Suppressor macrophage (primary cell): Measurements from ENCODE around the gene SPIN2B.
"Not testable (repeated sequence)": the region's sequence is repeated elsewhere in the genome, so short reads cannot be mapped to it uniquely, and the experiment has no call there.

Source experiments
- DNase-seq, 4 experiments: peaks; one replicate each; pipeline ENCODE4 v3.0.0-alpha.2; 2020 to 2022
- total RNA-seq, 17 experiments: gene quantifications; one replicate each; lab custom pipeline; 2026; ENCODE audit warnings: mixed read lengths in 6 of 17, inconsistent platforms in 3 of 17; lab: John Stamatoyannopoulos, UW

SPIN2B gene
- total RNA-seq, result 0.14 to 1.7 (median 0.64) reads per million in 17 experiments

DNA sequence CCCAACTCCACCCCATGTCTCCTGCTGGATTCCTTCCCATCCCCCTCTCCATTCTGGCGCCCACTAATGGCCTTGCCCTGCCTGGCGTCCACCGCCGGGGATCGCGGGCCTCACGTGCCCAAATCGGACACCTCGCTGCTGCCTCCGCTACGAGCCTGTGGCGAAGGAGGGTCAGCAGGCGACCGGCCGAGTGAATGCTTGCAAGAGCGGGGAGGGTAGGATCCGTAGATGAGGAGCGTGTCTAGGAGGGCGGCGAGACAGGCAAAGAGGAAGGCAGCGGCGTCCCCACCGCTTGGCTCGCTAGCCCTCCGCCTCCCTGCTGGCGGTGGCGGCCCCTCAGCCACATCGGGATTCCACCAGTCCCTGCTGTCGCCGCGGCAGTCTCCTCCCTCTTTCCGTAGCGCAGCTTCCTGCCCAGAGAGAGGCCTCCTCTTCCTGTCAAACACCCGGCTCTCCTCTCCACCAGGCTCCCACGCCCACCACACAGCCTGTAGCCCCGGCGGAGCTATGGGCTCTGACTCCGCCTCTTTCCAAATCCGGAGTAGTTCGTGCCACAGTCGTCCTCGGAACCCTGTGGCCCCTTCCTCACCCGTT, at the start of gene SPIN2B:
Gene SPIN2B (minus strand): TSS at position 387 of the 594 bp plus-strand sequence.
- DNase-seq, result peak; percentile 77 to 90 (median 88)

DNA sequence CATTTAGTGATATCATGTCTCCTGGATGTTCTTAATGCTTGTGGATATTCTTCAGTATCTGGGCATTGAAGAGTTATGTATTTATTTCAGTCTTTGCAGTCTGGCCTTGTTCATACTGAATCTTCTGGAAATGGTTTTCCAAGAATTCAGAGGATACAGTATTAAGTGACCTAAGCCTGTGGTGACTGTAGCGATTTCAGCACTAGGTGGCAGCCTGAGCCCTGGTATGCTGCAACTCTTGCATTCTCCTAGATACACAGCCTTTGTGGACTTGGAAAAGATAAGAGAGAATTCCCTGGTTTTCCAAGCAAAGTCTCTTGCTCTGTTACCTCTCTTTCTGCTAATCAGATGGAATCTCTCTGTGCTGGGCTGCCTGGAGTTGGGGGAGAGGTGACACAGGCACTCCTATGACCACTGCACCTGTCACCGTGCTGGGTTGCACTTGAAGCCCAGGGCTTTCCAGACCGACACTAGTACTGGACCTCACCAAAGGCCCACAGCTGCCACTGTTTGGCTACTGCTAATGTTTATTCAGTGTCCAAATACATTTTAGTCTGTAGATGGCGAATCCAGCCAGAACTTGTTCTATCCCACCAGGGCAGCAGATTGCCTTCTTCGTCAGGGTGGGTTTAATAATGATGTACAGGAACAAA, 35.2 kb upstream of the SPIN2B start:
- peak in 1 of 4 experiments; percentile 2 for DNase-seq

DNA sequence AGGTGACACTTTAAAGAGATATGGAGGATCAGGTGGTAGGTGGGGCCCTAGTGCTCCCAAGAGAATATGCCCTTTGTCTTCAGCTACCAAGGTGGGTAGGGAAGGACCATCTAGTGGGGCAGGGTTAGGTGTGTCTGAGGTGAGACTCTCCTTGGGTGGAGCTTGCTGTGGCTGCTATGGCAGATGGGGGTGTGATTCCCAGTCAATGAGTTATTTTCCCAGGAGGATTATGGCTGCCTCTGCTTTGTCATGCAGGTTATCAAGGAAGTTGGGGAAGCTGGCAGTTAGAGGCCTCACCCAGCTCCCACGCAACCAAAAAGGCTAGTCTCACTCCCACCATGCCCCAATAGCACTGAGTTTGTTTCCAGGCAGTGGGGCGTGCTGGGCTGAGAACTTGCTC, 33.8 kb upstream of the SPIN2B start:
- DNase-seq, result no peak

DNA sequence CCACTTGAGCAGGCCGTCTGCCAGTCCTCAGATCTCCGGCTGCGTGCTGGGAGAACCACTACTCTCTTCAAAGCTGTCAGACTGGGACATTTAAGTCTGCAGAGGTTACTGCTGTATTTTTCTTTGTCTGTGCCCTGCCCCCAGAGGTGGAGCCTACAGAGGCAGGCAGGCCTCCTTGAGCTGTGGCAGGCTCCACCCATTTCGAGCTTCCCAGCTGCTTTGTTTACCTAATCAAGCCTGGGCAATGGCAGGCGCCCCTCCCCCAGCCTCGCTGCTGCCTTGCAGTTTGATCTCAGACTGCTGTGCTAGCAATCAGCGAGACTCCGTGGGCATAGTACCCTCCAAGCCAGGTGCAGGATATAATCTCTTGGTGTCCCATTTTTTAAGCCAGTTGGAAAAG, 30.9 kb upstream of the SPIN2B start:
- not testable (repeated sequence) for DNase-seq

DNA sequence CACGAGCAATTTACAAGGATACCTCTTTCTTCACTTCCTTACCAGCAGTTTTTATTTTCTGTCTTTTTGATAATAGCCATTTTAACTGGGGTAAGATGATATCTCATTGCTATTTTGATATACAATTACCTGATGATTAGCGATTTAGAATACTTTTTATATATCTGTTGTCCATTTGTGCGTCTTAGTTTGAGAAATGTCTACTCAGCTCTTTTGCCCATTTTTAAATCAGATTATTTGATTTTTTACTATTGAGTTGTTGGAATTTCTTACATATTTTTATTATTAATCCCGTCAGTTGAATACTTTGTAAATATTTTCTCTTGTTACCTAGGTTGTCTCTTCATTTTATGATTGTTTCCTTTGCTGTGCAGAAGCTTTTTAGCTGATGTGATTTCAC, 17.3 kb upstream of the SPIN2B start:
- DNase-seq, result no peak

DNA sequence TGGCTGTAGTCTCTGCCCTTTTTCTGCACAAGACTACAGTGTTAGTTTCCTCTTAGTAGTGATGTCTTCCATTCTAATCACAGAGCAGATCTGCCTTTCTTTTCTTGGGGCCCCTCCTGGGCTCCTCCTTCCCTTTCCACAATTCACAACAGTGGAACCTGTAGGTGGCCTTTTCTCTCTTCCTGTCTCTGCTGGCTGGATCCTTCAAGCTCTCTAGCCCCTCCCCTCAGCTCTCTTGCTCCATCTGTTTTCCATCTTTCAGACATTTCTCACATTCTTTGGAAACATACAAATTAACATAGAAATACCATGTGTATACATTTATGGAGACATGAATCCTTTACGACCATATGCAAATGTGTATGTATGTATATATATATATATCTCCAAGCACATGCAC, 16.2 kb upstream of the SPIN2B start:
- DNase-seq, result no peak

DNA sequence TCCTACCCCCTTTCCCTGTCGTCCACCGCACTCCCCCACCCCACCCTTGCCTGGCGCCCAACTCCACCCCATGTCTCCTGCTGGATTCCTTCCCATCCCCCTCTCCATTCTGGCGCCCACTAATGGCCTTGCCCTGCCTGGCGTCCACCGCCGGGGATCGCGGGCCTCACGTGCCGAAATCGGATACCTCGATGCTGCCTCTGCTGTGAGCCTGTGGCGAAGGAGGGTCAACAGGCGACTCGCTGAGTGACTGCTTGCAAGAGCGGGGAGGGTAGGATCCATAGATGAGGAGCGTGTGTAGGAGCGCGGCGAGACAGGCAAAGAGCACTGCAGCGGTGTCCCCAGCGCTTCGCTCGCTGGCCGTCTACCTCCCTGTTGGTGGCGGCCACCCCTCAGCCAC, 15.7 kb upstream of the SPIN2B start, which contains the start of gene SPIN2A:
Gene SPIN2A (minus strand): TSS at position 325 of the 400 bp plus-strand sequence. CDS start 800 bp downstream, outside the sequence.
- not testable (repeated sequence) for DNase-seq

DNA sequence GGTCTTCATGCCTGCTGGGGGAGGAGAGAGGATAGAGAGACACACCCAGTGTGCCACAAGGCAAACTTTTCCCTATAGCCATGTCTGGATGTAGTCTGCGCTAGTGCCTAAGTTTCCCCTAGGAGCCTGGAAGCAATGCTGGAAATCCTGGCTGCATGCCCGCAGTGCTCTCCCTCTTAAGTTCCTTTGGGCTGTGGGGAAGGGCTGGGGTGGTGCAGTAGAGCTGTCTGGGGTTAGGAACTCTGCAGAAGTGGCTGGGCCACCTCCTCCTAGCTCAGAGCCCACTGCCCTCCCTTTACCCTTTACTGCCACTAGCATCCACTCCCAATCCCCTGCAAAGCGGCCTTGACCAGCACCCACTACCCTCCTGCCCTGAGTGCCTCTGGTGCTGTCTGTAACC, 15.2 kb upstream of the SPIN2B start:
- DNase-seq, result not testable (repeated sequence)

DNA sequence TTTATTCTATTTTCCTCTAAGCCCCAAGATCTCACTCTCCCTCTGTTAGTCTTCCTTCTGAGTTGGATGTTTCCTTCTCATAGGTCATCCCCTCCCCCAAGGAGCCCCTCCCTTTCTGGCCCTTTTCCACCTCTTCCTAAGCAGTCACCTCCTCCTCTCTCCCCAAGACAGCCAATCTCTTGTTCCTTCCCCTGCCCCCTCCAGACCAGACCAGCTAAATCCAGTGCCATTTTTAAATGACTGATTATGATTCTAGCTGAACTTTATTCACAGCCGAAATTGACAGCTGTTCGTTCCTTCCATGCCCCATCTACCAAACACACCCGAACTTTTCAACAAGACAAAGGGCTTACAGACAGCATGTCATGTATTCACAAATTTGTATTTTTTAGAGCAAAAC, 13.9 kb upstream of the SPIN2B start:
- no peak for DNase-seq

DNA sequence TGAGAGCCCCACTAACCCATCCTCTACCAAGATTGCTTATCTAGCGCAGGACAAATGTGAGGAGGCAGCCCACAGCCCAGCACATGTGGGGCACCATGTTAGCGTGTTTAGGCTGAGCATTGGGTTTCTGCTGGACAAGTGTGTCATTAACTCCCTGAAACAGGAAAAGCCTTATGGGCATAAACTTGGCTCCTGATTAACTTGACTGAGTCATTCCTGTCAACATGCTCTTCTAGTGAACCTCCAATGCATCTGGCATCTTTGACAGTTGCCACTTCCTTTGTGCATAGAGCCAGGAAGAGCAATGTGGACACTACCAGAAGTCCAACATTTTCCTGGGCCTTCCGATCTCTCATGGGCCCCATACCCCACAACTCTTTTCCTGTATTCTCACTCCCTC, 13.4 kb upstream of the SPIN2B start:
- DNase-seq, result no peak

DNA sequence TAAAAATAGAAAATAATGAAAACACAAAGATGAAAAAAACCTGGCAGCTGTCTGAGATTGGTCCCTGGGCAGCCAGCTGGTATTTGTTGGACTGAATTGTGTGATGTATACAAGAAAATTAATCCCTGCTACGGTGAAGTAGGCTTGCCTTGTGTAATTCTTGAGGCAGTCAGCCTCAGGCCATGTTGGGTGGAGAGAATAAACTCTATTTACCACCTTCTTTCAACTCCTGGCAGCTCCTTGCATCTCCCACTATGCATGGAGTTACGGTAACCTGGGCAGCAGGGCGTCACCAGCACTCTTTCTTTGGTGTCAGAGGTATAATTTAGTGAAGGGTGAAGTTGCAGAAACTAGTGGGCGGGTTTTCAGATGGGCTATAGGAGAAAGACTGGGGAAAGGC, 12.4 kb upstream of the SPIN2B start:
- DNase-seq, result no peak

DNA sequence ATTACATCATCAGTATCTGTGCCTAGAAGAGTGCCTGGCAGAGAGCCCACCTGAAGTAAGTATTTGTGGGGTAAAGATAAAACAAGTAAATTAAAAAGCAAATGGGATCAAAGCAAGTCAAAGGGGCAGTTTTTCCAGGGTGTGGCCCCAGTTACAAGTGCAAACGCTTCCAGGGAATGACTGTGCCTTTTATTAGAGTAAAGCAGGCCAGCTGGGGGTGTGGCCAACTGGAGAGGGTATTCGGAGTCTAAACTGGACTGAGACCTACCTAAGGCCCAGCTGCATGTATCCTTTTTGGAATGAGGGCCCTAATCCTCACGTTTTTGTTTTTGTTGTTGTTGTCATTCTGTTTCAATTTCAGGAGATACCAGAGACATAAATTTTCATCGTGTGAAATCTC, 11.9 kb upstream of the SPIN2B start:
- DNase-seq, result not testable (repeated sequence)

DNA sequence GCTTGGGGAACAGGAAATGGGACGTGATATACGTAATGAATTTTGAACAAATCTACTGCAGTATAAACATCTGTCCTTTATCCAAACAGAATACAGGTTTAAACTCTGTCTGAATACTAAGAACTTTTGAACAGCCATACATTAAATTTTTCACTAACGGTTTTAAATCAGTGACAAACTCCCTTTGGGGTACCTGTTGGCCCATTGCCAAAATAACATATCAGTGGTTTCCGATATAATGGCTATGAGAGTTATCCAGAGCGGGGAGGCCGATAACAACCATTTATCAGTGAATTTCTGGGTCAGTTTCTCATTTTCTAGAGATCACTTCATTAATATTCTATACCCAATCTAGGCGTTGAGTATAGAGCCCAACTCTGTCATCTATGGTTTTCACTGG, 10.7 kb upstream of the SPIN2B start:
- no peak for DNase-seq

DNA sequence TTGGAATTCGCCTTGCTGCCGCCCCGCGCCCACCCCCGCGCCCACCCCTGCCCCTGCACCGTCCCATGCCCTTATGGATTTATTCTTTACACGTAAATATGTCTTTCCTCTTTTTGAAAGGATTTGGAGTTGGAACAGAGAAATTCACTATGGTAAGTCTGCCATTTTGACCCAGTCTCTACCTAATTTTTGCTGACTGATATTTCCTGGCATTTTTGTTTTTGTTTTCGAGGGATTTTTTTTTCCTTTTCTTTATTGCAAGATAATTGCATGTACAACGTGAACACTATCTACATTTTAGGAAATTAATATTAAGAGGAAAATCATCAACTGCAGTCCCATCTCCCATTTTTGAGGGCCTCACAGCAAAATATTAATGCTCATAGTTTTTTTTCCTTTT, 468 bp upstream of the SPIN2B start:
- no peak for DNase-seq

DNA sequence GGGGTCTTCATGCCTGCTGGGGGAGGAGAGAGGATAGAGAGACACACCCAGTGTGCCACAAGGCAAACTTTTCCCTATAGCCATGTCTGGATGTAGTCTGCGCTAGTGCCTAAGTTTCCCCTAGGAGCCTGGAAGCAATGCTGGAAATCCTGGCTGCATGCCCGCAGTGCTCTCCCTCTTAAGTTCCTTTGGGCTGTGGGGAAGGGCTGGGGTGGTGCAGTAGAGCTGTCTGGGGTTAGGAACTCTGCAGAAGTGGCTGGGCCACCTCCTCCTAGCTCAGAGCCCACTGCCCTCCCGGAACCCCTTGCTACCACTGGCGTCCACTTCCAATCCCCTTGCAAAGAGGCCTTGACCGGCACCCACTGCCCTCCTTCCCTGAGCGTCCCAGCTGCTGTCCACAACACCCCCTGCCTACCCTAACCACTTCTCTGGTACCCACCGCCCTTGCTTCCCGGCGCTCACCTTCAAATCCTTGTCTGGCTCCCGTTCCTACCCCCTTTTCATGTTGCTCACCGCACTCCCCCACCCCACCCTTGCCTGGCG, 658 bp downstream of the SPIN2B start:
- DNase-seq, result not testable (repeated sequence)

DNA sequence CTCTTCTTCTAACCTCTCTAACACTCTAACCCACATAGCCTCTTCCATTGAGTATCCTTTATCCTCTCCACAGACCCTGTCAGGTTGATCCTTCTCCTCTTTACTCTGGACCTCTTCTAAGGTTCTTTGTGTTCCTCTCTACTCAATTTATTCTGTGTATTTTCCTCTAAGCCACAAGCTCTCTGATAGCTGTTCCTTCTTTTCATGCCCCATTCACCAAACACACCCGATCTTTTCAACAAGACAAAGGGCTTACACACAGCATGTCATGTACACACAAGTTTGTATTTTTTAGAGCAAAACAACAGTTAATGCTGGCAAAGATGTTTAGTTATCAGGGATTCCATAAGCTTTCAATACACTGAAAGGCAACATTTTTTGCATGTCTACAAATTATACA, 1.9 kb downstream of the SPIN2B start:
- no peak for DNase-seq

DNA sequence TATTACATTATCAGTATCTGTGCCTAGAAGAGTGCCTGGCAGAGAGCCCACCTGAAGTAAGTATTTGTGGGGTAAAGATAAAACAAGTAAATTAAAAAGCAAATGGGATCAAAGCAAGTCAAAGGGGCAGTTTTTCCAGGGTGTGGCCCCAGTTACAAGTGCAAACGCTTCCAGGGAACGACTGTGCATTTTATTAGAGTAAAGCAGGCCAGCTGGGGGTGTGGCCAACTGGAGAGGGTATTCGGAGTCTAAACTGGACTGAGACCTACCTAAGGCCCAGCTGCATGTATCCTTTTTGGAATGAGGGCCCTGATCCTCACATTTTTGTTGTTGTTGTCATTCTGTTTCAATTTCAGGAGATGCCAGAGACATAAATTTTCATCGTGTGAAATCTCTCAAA, 3.8 kb downstream of the SPIN2B start:
- not testable (repeated sequence) for DNase-seq

DNA sequence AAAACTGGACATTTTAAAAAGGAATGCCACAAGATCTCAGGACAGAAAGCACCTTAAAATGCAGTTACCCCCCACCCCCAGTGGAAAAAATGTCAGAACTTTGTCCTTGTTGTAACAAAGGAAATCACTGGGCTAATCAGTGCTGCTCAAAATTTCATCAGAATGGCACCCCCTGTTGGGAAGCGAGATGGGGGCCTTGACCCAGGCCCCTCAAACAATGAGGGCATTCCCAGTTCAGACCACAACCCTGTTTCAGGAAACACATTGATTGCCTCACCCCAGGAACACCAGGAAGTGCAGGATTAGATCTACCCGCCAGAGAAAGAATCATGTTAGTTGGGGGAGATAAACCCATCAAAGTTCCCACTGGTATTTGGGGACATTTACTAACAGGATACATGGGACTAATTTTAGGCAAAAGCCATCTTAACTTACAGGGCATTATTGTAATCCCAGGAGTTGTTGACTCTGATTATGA, 16.4 kb downstream of the SPIN2B start:
- no peak for DNase-seq

DNA sequence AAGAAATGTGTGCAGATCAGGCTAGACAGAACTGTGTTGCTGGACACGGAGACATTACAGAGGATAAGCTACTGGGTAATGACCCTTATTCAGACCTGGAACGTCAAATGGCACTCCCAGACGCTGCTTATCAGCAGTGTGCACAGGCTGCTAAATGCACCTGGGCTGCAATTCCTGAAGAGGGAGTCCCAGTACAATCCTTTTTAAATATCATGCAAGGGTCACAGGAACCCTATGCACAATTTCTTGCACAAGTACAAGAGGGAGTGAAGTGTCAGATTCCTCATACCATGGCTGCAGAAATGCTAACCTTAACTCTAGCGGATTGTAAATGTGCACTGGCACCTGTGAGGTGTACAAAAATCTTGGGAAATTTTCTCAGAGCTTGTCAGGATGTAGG, 16.9 kb downstream of the SPIN2B start:
- no peak for DNase-seq

DNA sequence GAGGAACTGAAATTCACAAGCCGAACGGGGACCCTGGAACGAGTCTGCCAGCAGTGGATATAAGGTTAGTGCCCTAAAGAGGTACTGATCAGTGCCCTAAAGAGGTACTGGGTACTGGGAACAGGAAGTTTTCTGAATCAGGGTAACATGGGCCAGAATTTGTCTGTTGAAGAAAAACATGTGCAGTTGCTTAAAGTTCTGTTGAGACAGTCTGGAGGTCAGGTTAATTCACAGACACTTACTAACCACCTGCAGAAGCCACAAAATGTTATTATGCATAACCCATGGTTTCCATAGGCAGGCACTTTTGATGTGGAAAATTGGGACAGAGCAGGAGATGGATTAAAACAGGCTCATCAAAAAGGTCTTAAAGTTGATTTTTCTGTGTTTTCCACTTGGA, 17.9 kb downstream of the SPIN2B start:
- DNase-seq, result no peak

DNA sequence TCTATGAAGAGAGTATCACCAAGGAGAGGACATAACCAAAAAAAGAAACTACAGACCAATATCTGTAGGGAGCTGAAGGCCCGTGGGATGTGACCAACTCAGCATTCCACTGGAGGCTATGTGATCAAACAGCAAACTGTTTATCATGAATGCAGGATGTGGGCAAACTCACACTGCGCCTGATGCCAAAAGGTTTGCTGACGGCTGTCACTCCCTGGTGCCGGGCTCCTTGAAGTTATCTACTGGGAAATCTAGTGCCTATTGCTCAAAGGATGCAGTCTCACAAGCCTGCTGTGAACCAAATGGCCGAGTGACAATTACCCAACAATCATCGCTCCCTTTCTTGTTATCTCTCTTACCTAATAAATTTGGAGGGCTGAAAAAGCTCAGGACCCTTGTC, 18.4 kb downstream of the SPIN2B start:
- not testable (repeated sequence) for DNase-seq

DNA sequence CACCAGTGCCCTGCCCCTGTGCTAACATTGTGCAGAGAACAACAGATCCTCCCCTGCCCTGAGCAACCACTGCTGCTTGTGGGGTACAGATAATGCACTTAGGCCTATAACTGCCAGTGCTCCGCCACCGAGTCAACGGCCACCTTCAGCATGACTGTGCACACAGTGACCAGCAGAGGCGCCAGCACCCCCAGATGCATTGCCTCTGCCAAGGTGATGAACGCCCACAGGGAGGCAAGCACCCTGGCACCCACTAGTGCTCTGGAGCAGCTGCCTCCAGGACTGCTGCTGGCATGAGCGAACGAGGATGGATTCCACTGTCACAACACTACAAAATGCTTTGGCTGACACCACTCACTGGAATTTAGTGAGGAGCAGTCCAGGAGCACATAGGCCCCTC, 38.2 kb downstream of the SPIN2B start:
- DNase-seq, result no peak

DNA sequence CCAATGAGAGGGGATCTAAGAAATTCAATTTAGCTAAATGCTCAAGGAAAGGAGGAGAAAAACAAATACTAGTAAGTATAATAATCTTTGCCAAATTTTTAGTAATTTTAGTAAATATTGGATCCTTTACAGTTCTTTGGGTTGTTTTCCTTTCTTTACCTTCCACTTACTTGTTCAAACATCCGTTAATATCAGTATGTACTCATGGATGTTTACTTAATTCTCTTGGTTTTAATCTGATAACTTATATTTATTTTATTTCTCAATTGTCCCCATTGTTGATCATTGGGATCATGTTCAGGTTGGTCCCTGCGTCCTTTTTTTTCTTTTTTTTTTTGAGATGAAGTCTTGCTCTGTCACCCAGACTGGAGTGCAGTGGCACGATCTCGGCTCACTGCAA, 46.9 kb downstream of the SPIN2B start:
- no peak for DNase-seq
